HG03520 (cell line): ENCODE measurements around the gene KIF18A.
"Not testable (repeated sequence)": the region's sequence is repeated elsewhere in the genome, so short reads cannot be mapped to it uniquely, and the experiment has no call there.

ENCODE experiments used
- ATAC-seq: cut with Tn5 transposase; IDR thresholded peaks from one replicate; pipeline ENCODE4 v1.9.1; 2021; ENCODE audit warnings: mild to moderate bottlenecking, moderate library complexity; ENCODE audit not compliant: unreplicated experiment

KIF18A gene

GRCh38 chr11:28107191-28107749 lies 686 bp downstream of the KIF18A start:
- peak; percentile 1 for ATAC-seq

- ATAC-seq = no peak
Observed at GRCh38 chr11:28106353-28107043, 1.5 kb downstream of the KIF18A start.

- no peak for ATAC-seq
Observed at GRCh38 chr11:28105869-28106268, 2.1 kb downstream of the KIF18A start.

- no peak for ATAC-seq
Observed at GRCh38 chr11:28104984-28105383, 3.0 kb downstream of the KIF18A start.

GRCh38 chr11:28104425-28104824 lies 3.5 kb downstream of the KIF18A start:
- no peak for ATAC-seq

GRCh38 chr11:28102300-28102699 lies 5.7 kb downstream of the KIF18A start:
- ATAC-seq = not testable (repeated sequence)

- ATAC-seq = no peak
Observed at GRCh38 chr11:28100665-28101064, 7.3 kb downstream of the KIF18A start.

- no peak for ATAC-seq
Observed at GRCh38 chr11:28099715-28100114, 8.2 kb downstream of the KIF18A start.

GRCh38 chr11:28098257-28098656 lies 9.7 kb downstream of the KIF18A start:
- ATAC-seq = no peak

- ATAC-seq = no peak
Observed at GRCh38 chr11:28092786-28093185, 15.2 kb downstream of the KIF18A start.

GRCh38 chr11:28090052-28090749 lies 17.8 kb downstream of the KIF18A start:
- ATAC-seq = no peak

- ATAC-seq = no peak
Observed at GRCh38 chr11:28089378-28089777, 18.6 kb downstream of the KIF18A start.

- ATAC-seq = not testable (repeated sequence)
Observed at GRCh38 chr11:28087693-28088092, 20.3 kb downstream of the KIF18A start.

- ATAC-seq = not testable (repeated sequence)
Observed at GRCh38 chr11:28087192-28087591, 20.8 kb downstream of the KIF18A start.

- ATAC-seq = no peak
Observed at GRCh38 chr11:28086569-28086968, 21.4 kb downstream of the KIF18A start.

- no peak for ATAC-seq
Observed at GRCh38 chr11:28083118-28083517, 24.8 kb downstream of the KIF18A start.

- ATAC-seq = no peak
Observed at GRCh38 chr11:28077521-28077920, 30.4 kb downstream of the KIF18A start.

GRCh38 chr11:28072321-28072720 lies 35.6 kb downstream of the KIF18A start:
- no peak for ATAC-seq

- ATAC-seq = no peak
Observed at GRCh38 chr11:28071305-28071704, 36.7 kb downstream of the KIF18A start.

- ATAC-seq = no peak
Observed at GRCh38 chr11:28058333-28058732, 49.6 kb downstream of the KIF18A start.

GRCh38 chr11:28054821-28055220 lies 53.1 kb downstream of the KIF18A start:
- ATAC-seq = no peak
